HEK293T (cell line): ENCODE measurements around the gene GRAMD4.

ENCODE experiments used
- CTCF ChIA-PET: fragments of 350-600 bp; formaldehyde crosslinking; extraction: SDS; loops from one replicate; lab custom pipeline; 2021; ENCODE audit warnings: antibody characterized with exemption, inconsistent platforms; lab: Yijun Ruan, JAX
- POLR2A ChIA-PET: fragments of 350-600 bp; formaldehyde crosslinking; extraction: SDS; loops from one replicate; lab custom pipeline; 2020; ENCODE audit warnings: antibody characterized with exemption, inconsistent platforms; lab: Yijun Ruan, JAX
- DNase-seq: peaks from one replicate; pipeline ENCODE4 v3.0.0; 2012; ENCODE audit warnings: mixed read lengths; ENCODE audit errors: extremely low spot score
- ARNT ChIP-seq: fragments of 450-650 bp; IDR thresholded peaks from 2 replicates; pipeline ENCODE4 v1.6.1; 2017; ENCODE audit warnings: mild to moderate bottlenecking
- BHLHE40 ChIP-seq: fragments of 450-650 bp; IDR thresholded peaks from 2 replicates; pipeline ENCODE4 v1.6.1; 2016; ENCODE audit warnings: mild to moderate bottlenecking, moderate library complexity, borderline replicate concordance
- CTBP1 ChIP-seq: fragments of 450-650 bp; IDR thresholded peaks from 2 replicates; pipeline ENCODE4 v1.6.1; 2016; ENCODE audit warnings: borderline replicate concordance
- ELF4 ChIP-seq: fragments of 450-650 bp; IDR thresholded peaks from 2 replicates; pipeline ENCODE4 v1.6.1; 2017; ENCODE audit warnings: antibody characterized with exemption
- FOXA1 ChIP-seq: fragments of 450-650 bp; IDR thresholded peaks from 2 replicates; pipeline ENCODE4 v1.6.1; 2016; ENCODE audit warnings: mild to moderate bottlenecking
- FOXM1 ChIP-seq: fragments of 450-650 bp; IDR thresholded peaks from 2 replicates; pipeline ENCODE4 v1.6.1; 2017; ENCODE audit warnings: mild to moderate bottlenecking, borderline replicate concordance
- HDGF ChIP-seq: fragments of 450-650 bp; IDR thresholded peaks from 2 replicates; pipeline ENCODE4 v1.6.1; 2017; ENCODE audit warnings: antibody characterized with exemption, borderline replicate concordance
- L3MBTL2 ChIP-seq: fragments of 450-650 bp; conservative IDR thresholded peaks from 2 replicates; pipeline ENCODE4 v1.6.1; 2016; ENCODE audit warnings: mild to moderate bottlenecking
- LEF1 ChIP-seq: fragments of 450-650 bp; IDR thresholded peaks from 2 replicates; pipeline ENCODE4 v1.6.1; 2017; ENCODE audit warnings: mild to moderate bottlenecking, borderline replicate concordance
- NFRKB ChIP-seq: fragments of 450-650 bp; IDR thresholded peaks from 2 replicates; pipeline ENCODE4 v1.6.1; 2016; ENCODE audit warnings: mild to moderate bottlenecking, moderate library complexity
- PKNOX1 ChIP-seq: fragments of 450-650 bp; IDR thresholded peaks from 2 replicates; pipeline ENCODE4 v1.6.1; 2016
- SP1 ChIP-seq: fragments of 450-650 bp; IDR thresholded peaks from 2 replicates; pipeline ENCODE4 v1.6.1; 2017
- SUZ12 ChIP-seq: fragments of 450-650 bp; IDR thresholded peaks from 2 replicates; pipeline ENCODE4 v1.6.1; 2016; ENCODE audit warnings: mild to moderate bottlenecking
- TARDBP ChIP-seq: fragments of 450-650 bp; IDR thresholded peaks from 2 replicates; pipeline ENCODE4 v1.6.1; 2016
- ZNF384 ChIP-seq: fragments of 450-650 bp; IDR thresholded peaks from 2 replicates; pipeline ENCODE4 v1.6.1; 2016

The GRAMD4 gene

GRCh38 chr22:46728470-46728869 is 108.3 kb downstream of the GRAMD4 start:
- ChIA-PET POLR2A (no interaction called here), CTCF (no interaction called here)
- no peak for DNase-seq
- TF ChIP-seq FOXM1 (no peak), SP1 (no peak), SUZ12 (no peak), CTBP1 (no peak), FOXA1 (no peak), ZNF384 (no peak), TARDBP (no peak), HDGF (no peak), NFRKB (no peak), BHLHE40 (no peak), ARNT (no peak), L3MBTL2 (no peak), ELF4 (no peak), PKNOX1 (no peak), LEF1 (no peak)
